Activated T-helper 1 cell treated with Interleukin-2 at 50 U/mL for 16 hours (primary cell): Measurements from ENCODE around the gene ABCC3.
"Not testable (repeated sequence)": the region's sequence is repeated elsewhere in the genome, so short reads cannot be mapped to it uniquely, and the experiment has no call there.

Experiments used
- DNase-seq: peaks from one replicate; pipeline ENCODE4 v3.0.0-alpha.2; 2020; ENCODE audit warnings: low read depth

ABCC3 gene

GRCh38 chr17:50707289-50708049 lies 72.8 kb downstream of the ABCC3 start, which contains the start of gene ANKRD40:
ANKRD40 (minus strand) TSS chr17:50707914; CDS start chr17:50707654, 260 bp downstream.
- peak; percentile 84 for DNase-seq

- no peak for DNase-seq
Measured at GRCh38 chr17:50708050-50709000, 73.6 kb downstream of the ABCC3 start.

- not testable (repeated sequence) for DNase-seq
Measured at GRCh38 chr17:50709053-50709452, 74.4 kb downstream of the ABCC3 start.

- no peak for DNase-seq
Measured at GRCh38 chr17:50710025-50710424, 75.3 kb downstream of the ABCC3 start.

GRCh38 chr17:50710650-50711049 lies 76.0 kb downstream of the ABCC3 start:
- DNase-seq = no peak

GRCh38 chr17:50712641-50713040 lies 78.0 kb downstream of the ABCC3 start:
- no peak for DNase-seq

- DNase-seq = no peak
Measured at GRCh38 chr17:50715471-50715870, 80.8 kb downstream of the ABCC3 start.

GRCh38 chr17:50719144-50719923 lies 84.7 kb downstream of the ABCC3 start, which contains the start of gene LUC7L3:
LUC7L3 (plus strand) TSS chr17:50719603; CDS start chr17:50719733, 130 bp downstream.
- peak; percentile 89 for DNase-seq

- no peak for DNase-seq
Measured at GRCh38 chr17:50719924-50720794, 85.5 kb downstream of the ABCC3 start.

GRCh38 chr17:50721194-50722010 lies 86.7 kb downstream of the ABCC3 start:
- no peak for DNase-seq

- DNase-seq = no peak
Measured at GRCh38 chr17:50722746-50723145, 88.1 kb downstream of the ABCC3 start.

GRCh38 chr17:50724622-50725021 lies 89.9 kb downstream of the ABCC3 start:
- not testable (repeated sequence) for DNase-seq

GRCh38 chr17:50725769-50726655 lies 91.3 kb downstream of the ABCC3 start:
- DNase-seq = no peak

- no peak for DNase-seq
Measured at GRCh38 chr17:50728112-50728429, 93.4 kb downstream of the ABCC3 start.

GRCh38 chr17:50728881-50729765 lies 94.4 kb downstream of the ABCC3 start:
- DNase-seq = no peak

- DNase-seq = no peak
Measured at GRCh38 chr17:50731575-50732460, 97.1 kb downstream of the ABCC3 start.

- DNase-seq = no peak
Measured at GRCh38 chr17:50735287-50735686, 100.6 kb downstream of the ABCC3 start.
